ENCODE data around the gene RPE. TPM values are rescaled to one million over a fixed set of nuclear protein-coding genes. Genes with fewer than 3 reads are reported as not detected.

Gene RPE
- total RNA-seq, 4 donors from 2014 or later, result 40.0 to 91.9 (median 59.6) TPM

GRCh38 chr2:210046851-210047500 is 44.5 kb downstream of the RPE start:
- H3K4me3 ChIP-seq (ENCODE audit: low read depth, poor library complexity, severe bottlenecking), result no peak overlapping the region
- 97 to 100% methylated on average over 2 of the region's 2 CpGs for WGBS, 2 donors
- intact Hi-C loops (cut with DNase I; ENCODE audit: low total_unique reads), result no loop called here
- TF ChIP-seq CTCF (IDR thresholded peaks at IDR 0.05) (no peak), POLR2A (IDR thresholded peaks at IDR 0.05) (no peak)
- no peak for DNase-seq (ENCODE audit: low spot score in 2 of 2)

- TF ChIP-seq CTCF (IDR thresholded peaks at IDR 0.05) (no peak), POLR2A (IDR thresholded peaks at IDR 0.05) (no peak)
- no peak overlapping the region for H3K4me3 ChIP-seq (ENCODE audit: low read depth, poor library complexity, severe bottlenecking)
- 88 to 100% methylated on average over 1 of the region's 1 CpG for WGBS, 2 donors
- intact Hi-C loops (cut with DNase I; ENCODE audit: low total_unique reads), result no loop called here
- no peak for DNase-seq (ENCODE audit: low spot score in 2 of 2)
Observed at GRCh38 chr2:210049831-210050230, 47.4 kb downstream of the RPE start.

GRCh38 chr2:210050885-210051284 is 48.4 kb downstream of the RPE start:
- intact Hi-C loops (cut with DNase I; ENCODE audit: low total_unique reads), result no loop called here
- WGBS, 2 donors, result 96 to 100% methylated on average over 1 of the region's 1 CpG
- no peak for TF ChIP-seq POLR2A (IDR thresholded peaks at IDR 0.05)
- TF ChIP-seq CTCF (IDR thresholded peaks at IDR 0.05), result no peak
- no peak overlapping the region for H3K4me3 ChIP-seq (ENCODE audit: low read depth, poor library complexity, severe bottlenecking)
- DNase-seq (ENCODE audit: low spot score in 2 of 2), result no peak

GRCh38 chr2:210054696-210055095 is 52.3 kb downstream of the RPE start:
- TF ChIP-seq POLR2A (IDR thresholded peaks at IDR 0.05) (no peak), CTCF (IDR thresholded peaks at IDR 0.05) (no peak)
- no peak for DNase-seq (ENCODE audit: low spot score in 2 of 2)
- intact Hi-C loops (cut with DNase I; ENCODE audit: low total_unique reads), result no loop called here
- WGBS, 2 donors, result 88 to 93% methylated on average over 1 of the region's 1 CpG
- no peak overlapping the region for H3K4me3 ChIP-seq (ENCODE audit: low read depth, poor library complexity, severe bottlenecking)

- no peak for DNase-seq (ENCODE audit: low spot score in 2 of 2)
- H3K4me3 ChIP-seq (ENCODE audit: low read depth, poor library complexity, severe bottlenecking), result no peak overlapping the region
- TF ChIP-seq POLR2A (IDR thresholded peaks at IDR 0.05) (no peak), CTCF (IDR thresholded peaks at IDR 0.05) (no peak)
- 100% methylated on average over 3 of the region's 3 CpGs for WGBS, 2 donors
- intact Hi-C loops (cut with DNase I; ENCODE audit: low total_unique reads), result no loop called here
Observed at GRCh38 chr2:210055825-210056224, 53.4 kb downstream of the RPE start.

GRCh38 chr2:210063306-210063705 is 60.9 kb downstream of the RPE start:
- 91 to 93% methylated on average over 2 of the region's 2 CpGs for WGBS, 2 donors
- no peak for TF ChIP-seq POLR2A (IDR thresholded peaks at IDR 0.05)
- no peak for TF ChIP-seq CTCF (IDR thresholded peaks at IDR 0.05)
- no peak overlapping the region for H3K4me3 ChIP-seq (ENCODE audit: low read depth, poor library complexity, severe bottlenecking)
- DNase-seq (ENCODE audit: low spot score in 2 of 2), result no peak
- intact Hi-C loops (cut with DNase I; ENCODE audit: low total_unique reads), result no loop called here

Data from lower leg skin (tissue), 4 donors.